ENCODE measurements around the gene ZNF521.

GRCh38 chr18:25016666-25017065, 335.3 kb downstream of the ZNF521 start:
- TF ChIP-seq CTCF (IDR thresholded peaks at IDR 0.05 in 8 of 11, conservative IDR thresholded peaks at IDR 0.05 in 3 of 11): no peak
- TF ChIP-seq POLR2AphosphoS5 (IDR thresholded peaks at IDR 0.05): no peak
